Hindlimb muscle (tissue), 1 donor: ENCODE results near the gene DOCK10. TPM values are rescaled to one million over a fixed set of nuclear protein-coding genes. Genes with fewer than 3 reads are reported as not detected.

Experiments used
- DNase-seq: peaks from one replicate; pipeline ENCODE4 v3.0.0-alpha.2; 2013
- polyA plus RNA-seq: library from polyadenylated mRNA; unstranded; fragments of 120-200 nt; gene quantifications from one replicate; pipeline ENCODE4 v1.2.1, GENCODE V29; 2013; ENCODE audit not compliant: insufficient read length

The DOCK10 gene
- polyA plus RNA-seq, 1 donor: 21.1 TPM

DNA sequence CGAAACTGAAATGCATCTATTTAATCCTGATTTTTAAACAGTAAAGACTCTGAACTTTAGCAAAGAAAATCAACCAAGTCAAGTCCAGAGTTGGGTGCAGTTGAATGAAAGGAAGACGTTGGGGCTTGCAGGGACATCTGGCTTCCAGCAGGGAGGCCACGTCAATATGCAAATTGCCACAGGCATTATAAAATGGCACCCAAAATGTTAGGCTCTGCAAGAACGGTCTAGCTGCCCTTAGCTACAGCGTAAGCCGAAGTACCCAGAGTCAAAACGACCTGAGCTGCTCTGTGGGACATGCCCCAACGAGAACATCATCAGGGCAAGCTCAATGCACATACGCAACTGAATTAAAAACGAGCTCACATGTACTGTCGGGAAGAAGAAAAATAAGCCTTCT lies 30.7 kb downstream of the DOCK10 start:
- no peak for DNase-seq

DNA sequence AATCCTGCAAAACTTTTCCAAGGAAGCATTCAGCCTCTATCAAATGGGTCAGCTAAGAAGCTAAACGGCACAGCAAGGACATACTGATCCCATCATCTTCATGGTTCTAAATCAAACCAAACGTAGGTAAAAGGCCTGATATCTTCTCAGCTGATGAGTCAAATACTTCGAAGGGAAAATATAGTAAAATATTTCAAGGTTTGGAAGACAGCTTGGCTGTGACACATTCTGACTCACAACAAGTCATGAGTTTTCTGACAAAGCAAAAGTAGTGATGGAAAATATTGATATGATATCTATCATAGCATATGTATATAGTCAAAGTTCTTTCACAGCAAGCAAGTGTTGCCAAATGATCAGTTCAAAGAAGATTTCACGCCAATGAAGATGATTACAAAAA lies 31.5 kb downstream of the DOCK10 start:
- DNase-seq: no peak

DNA sequence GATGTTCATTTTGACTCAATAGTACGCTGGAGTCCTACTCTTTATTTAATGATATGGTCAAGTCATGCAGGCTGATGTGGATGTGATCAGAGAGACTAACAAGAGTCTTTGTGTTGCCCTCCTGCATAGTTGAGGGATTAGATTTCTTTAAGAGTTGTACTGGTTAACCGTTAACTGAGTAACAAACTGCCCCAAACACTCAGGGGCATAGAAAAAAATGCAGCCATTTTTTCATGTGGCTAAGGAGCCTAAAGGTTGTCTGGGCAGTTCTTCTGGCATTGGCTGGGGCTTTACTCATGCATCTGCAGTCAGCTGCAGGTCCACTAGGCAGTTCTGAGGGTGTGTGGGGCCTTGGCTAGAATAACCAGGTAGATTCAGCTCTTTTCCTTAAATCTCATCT lies 32.5 kb downstream of the DOCK10 start:
- no peak for DNase-seq

DNA sequence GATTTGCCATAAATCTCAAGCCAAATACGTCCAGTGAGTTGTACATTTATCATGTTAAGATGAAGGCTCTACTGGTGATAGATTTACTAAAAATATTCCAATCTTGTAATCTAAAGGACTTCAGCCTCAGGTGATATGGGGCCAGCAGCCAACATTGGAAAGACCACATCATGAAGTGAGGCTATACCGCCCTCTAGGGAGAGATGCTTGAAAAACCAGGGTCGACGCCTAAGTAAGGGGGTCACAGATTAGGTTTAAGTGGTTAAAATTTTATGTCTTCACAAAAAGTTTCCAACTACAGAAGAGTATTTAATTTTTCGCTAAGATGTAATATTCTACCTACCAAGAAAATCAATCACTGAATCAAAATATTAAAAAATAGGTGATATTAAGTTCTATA lies 33.3 kb downstream of the DOCK10 start:
- DNase-seq: no peak

DNA sequence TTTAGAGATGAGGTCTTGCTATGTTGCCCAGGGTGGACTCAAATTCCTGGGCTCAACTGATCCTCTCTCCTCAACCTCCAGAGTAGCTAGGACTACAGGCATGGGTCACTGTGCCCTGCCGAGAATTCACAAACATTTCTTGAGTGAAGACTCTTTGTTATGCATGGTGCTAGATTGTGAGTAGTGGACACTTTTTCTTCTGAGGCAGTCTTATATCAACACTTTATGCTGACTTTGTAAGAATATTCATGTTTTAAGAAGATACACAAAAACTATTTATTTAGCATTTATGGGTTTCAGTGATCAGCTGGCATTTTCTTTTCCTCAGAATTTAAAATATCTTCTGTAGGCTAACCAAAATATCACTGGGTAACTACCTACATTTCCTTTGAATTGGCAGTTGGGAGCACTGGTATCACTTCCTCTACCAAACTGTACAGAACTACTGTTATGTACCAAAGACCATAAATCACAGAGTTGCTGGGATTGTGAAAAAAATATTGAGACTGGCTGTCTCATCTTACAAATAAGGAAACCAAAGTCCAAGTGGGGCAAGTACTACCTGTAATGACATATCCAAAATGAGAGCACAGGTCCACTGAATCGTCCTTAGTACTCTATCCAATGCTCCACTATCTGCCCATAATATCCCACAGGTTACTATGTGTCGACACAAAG lies 34.0 kb downstream of the DOCK10 start:
- no peak for DNase-seq

DNA sequence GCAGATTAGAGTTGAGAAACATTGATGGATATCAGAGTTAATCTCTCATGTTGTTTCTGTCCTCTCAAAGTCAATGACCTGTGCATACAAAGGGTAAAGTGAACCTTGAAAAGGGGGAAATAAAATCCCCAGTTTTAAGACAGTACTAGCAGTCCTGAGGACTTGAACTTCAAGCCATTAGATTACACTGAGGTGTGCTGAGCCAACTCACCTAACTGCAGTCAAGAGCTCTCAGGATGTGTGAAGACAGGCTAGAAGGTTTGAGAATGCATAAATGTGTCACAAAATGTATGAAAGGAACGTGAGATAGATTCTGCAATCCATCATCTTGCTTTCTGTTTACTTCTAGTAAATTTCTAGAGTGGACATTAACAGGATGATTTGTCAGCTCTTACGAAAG lies 35.5 kb downstream of the DOCK10 start:
- no peak for DNase-seq

DNA sequence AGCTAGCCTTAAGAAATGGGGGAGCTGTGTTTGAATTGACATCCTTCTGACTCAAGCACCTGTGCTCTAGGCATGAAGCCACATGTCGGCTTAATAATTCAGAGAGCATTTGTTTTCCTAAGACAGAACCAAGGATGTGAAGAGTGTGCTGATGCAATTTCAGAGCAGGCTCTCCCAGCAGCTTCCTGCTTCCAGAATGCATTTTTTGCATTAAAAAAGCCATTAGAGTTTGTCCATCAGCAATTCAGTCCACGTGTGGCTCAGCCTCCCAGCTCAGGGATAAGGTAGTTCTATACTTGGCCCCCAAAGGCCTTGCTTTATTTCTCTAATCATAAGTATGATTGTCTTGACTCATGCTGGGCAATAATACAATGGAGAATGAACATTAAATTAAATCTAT lies 37.7 kb downstream of the DOCK10 start:
- no peak for DNase-seq

DNA sequence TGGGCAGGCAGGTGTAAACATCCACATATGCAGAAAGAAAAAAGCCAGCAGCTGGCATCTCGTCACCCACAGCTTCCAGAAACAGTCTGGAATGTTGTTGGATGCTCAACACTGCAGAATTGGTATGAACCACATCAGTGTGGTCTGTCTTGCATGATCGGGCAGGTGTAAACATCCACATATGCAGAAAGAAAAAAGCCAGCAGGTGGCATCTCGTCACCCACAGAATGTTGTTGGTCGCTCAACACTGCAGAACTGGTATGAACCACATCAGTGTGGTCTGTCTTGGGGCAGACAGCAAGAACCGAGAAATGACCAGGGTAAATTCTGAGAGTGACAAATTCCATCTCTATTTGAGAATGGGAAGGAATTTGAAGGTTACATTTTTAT lies 39.6 kb downstream of the DOCK10 start:
- DNase-seq: no peak

DNA sequence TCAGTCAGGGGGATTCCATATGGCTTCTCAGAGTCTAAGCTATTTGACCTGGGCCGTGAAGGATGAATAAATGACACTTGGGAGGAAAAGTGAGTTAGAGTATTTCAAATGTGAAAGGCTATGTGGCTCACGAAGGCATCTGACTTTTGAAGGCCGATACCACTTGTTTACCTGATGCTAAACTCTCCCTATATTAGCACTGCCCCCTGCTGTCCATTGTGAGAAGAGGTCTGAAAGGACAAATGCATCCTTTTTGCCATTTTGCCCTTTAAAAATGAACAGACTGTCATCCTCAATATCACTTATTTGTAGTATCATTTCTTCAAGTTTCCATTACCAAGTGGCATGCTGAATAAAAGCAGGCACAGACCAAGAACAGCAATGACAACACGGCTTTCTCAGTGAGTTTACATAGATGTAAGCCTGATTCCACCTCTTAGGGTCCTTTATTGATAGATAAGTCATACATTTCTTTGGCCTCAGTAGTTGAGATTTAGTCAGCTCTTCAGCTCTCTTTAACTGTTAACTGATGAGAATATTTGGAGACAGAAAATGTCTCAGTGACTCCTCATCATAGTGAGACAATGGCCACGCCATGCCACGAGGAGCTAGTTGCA lies 40.1 kb downstream of the DOCK10 start:
- DNase-seq: peak; percentile 46

DNA sequence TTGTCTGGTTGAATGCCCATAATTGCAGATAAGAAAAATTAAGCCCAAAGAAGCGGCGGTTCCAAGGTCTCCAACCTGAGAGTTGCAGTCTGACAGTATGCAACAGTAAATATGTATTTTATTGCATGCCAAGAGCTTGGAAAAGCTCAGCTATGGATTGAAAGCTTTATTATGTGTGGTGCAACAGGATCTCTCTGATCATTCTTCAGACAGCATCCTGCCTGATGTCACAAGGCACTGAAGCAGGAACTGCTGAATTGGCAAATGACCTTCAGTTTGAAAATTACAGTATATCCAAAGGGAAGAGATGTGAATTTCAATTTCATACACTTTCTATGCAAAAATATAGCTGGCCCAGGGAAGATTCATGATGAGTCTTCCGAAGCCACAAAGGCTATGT lies 42.5 kb downstream of the DOCK10 start:
- DNase-seq: no peak

DNA sequence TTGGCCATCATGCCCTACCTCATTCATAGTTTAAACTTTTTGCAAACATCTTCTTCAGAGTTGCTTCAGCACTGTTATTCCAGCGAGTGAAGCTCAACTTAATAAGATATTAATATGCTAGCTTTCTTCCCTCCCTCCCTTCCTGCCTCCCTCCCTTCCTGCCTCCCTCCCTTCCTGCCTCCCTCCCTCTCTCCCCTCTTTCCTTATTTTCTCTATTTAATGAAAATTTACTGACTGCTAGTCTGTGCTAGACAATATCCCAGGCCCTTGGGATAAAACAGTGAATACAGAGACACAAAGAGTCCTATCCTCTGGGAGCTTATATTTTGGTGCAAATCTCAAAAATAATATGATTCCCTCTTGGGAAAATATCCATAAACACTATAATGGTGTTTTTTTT lies 42.9 kb downstream of the DOCK10 start:
- DNase-seq: no peak

DNA sequence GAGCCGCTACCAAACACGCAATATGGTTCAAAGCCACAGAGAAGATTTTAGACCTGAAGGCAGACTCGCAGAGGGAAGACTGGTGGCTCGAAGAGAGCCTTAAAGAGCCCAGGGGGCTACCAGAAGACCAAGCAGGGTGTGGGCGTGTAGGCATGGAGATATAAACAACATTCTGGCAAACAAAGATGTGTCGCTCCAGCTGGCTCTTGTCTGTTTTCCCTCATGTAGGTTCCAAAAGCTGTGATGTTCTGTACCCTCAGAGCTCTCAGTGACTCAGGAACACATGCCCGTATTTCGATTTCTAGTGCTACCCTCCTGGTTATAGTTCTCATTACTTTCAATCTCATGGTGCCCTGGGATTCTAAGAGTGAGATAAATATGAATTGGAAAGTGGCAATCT lies 44.5 kb downstream of the DOCK10 start:
- no peak for DNase-seq

DNA sequence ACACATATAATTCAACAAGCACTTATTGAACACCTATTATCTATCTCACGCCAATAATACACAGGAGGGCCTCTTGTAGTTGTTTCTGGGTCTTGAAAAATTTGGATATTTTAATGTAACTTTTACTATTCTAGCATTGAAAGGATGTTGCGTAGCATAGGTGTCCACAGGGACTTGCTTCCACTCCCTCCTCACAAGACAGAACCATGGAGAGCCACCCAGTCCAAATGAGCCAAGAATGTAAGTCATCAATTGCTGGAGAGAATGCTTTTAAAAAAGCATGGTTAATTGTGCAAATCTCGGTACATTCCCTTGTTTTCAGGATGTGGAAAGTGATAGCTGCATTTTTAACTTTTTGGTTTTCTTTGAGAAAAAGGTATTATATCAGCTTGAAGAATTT lies 46.8 kb downstream of the DOCK10 start:
- DNase-seq: no peak

DNA sequence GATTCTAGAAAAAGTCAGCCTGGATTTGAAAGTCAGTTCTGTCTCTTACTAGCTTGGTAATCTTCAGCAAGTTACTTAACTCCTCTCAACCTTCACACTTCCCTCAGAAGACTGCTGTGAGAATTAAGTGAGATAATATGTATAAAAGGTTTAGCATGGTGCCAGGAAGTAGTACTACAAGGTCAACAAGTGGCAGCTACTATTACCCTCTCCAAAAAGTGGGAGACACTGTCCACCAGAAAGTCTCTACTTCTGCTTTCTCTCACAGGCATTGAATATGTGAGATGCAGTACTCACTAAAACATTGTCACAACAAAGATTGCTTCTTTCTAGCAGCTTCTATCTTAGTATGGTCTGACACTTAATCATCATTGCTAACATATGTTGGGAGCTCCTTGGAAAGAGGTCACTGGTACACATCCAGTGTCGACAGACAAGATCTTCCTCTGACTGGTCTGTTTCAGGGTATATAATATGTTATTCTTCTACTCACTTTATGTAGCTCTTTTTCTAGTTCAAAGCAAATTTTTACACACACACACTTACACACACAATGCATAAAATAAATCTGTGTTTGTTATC lies 47.9 kb downstream of the DOCK10 start:
- no peak for DNase-seq

DNA sequence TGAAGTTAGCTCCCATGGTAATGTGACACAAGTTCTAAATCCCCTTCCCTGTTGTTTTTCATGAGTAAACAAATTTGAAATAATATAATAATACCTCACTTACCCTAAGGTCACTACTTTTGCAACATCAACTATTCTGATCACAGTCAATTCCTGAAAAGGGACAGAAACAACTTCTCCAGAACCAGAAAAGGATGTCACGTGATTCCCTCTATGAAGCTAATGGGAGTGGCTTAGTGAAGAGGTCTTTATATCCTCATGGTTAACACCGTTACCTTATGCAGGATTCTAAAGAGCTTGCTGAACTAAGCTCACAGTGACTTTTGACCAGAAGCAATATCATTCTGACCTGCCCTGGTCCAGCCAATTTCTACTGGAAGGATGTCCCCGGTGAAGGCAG lies 51.6 kb downstream of the DOCK10 start:
- no peak for DNase-seq

DNA sequence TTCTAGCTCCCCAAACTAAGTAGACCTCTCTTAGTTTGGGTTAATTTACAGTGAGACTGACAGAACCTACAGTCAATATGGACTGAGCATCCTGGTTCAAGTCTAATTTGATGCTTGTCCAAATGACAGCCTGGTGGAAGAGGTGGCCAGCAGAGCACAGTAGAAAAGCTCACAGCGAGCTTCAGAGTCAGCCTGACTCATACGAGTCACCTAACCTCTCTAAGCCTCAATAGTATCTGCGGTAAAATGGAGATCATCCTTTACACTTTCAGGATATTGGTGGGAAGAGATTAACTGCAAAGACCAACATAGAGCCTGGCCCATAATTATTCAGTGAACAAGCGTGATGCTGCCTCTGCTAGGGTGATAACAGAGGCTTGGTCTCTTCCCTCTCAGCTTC lies 54.5 kb downstream of the DOCK10 start:
- DNase-seq: no peak

DNA sequence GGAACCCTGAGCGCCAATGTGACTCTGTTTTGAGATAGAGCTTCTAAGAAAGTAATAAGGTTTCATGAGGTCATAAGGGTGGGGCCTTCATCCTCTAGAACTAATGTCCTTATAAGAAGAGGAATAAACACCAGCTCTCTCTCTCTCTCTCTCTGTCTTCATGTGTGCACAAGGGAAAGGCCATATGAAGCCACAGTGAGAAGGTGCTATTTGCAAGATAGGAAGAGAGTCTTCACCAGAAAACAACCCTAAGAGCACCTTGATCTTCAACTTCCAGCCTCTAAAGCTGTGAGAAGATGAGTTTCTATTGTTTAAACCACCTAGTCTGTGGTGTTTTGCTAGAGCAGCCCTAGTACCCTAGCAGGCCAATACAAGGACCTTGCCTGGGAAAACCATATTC lies 55.8 kb downstream of the DOCK10 start:
- DNase-seq: no peak

DNA sequence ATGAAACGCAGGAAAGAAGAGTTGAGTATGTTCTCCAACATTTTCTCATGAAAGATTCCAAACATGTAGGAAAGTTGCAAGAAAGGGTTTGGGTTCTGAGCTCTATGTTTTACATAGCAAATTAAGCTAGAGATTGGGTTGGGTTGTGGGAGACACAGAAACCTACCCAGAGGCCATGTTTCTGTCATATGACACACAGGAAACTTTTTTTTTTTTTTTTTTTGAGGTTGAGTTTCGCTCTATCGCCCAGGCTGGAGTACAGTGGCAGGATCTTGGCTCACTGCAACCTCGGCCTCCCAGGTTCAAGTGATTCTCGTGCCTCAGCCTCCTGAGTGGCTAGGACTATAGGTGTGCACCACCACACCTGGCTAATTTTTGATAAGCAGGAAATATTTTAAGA lies 57.6 kb downstream of the DOCK10 start:
- no peak for DNase-seq

DNA sequence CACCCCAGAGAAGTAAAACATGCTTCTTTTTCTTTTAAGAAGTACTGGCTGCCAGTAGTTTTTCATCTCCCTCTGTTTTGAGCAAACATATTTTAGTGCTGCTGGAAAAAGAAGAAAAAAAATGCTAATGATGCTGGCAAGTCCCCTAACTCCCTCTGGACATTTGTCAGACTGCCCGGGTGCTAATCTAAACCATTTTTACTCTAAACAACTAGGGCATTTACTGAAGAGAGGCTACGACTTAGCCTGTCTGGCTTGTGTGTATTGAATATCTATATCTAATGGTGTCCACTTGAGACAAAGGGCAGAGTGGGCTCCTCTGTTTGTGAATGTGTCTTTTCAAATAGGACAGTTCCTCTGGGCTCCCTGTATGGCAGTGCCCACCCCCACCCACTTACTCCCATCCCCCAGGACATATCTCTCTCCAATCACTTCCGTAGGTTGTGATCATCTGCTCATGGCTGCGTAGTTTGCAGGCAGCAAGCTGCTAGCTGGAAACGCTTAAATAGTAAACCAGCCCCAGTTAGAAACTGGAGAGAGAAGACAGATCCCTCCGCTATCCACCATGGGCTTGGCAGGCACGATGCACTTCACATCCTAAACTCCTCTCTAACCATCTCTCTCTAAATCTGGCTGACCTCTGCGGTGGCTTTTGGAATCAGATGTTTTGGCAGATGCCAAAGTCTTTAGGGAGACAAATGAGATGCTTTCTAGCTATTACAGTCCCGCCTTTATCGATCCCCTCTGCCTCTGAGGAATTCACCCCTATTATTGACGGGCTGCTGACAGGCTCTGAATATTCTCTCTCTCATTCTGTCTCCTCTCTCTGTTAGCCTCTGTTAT lies 58.3 kb downstream of the DOCK10 start:
- DNase-seq: peak; percentile 66

DNA sequence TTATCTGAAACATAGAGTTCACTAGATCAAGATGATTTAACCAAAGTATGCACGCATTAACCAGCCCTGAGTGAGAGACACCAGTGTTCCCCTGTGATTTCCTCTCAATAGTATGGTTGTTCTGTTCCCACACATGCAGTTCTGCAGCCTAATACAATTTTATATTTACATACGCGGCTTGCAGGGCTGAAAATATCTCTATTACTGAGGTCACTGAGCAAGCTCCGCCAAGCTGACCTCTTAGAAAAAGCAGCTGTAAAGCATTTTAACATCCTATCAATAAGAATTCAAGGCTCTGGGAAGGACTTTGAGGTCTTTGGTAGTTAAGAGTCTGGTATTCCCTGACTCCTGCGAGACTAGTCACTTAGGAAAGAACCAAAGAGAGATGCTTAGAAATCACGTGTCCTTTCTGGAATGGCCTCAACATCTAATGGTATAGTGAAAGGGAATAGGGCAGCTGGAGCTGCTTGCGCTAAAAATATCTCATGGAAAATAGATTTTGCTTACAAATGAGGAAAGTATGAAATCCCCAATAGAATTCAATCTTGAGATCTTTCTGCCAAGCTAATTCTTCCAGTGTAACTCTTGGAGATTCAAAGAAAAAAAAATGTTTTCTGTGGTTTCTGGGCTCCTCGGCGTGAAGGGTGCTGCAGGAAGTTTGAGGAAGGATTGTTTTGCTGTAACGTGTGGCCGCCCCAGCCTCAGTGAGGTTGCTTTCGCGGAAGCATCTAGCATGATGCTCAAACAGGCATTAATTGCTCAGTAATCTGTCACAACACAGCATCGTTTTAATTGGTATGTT lies 59.2 kb downstream of the DOCK10 start:
- DNase-seq: peak; percentile 89

DNA sequence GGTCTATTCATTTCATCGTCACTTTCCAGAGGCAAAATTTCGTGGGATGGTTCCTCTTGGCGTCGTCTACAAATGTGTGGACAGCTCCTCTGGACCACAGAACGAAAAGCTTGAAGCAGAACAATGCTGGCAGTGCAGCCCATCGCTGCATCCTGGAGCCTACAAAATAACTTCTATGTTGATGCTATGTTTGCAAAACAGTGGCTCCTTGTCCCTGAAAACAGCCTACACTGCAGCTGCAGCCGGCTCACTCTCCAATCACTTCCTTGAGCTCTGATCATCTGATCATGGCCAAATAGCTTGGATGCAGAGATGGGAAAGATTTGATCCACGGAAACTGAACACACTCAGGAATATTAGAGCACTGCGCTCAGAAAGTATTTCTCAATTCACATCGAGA lies 60.0 kb downstream of the DOCK10 start:
- peak; percentile 77 for DNase-seq

DNA sequence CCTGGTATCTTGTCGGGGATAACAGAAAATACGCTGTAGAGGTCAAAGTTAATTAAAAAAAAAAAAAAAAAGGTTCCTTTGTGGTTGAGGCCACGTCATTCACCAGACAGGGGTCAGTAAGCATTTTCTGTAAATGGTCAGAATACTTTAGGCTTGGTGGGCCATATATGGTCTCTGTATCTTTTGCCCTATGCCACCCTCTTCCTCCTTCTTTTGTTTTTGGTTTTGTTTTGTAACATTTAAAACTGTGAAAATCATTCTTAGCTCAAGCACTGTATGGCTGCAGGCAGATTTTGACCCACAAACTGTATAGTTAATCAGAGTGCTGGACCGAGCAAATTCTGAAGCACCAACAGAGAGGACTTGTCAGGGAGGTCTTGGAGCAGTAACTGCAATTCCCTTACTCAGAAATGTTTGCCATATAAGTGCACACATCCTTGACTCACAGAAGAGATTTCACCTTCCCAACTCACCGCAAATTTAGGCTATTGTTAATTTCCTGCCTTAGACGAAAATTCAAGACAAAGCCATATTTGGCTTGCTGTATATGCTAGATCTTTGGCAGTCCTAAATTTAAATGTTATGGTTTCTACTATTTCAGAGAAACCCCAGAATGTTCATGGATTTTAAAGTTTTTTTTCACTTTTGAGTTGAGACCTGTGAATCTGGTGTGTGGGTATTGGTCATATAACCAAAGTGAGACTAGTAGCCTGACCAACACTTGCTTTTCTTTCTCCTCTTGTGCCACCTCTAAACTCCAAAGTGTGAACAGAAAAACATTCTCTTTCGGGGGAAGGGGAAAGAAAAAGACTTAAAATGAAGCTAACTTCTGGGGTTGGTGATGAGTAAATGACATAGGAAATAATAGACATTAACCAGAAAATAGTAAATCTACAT lies 65.4 kb downstream of the DOCK10 start:
- DNase-seq: no peak
